Suprapubic skin (tissue), 4 donors: ENCODE data around the gene YTHDF1. TPM values are rescaled to one million over a fixed set of nuclear protein-coding genes. Genes with fewer than 3 reads are reported as not detected.

Source experiments
- DNase-seq, 2 donors: peaks; one replicate each; pipeline ENCODE4 v3.0.0-alpha.2; 2019; ENCODE audit warnings: low spot score in 2 of 2
- H3K27ac ChIP-seq: fragments of 200-600 bp; sonication (generic); one replicate; pipeline ENCODE4 v1.5.1; 2019
- H3K27me3 ChIP-seq: fragments of 200-600 bp; sonication (generic); one replicate; pipeline ENCODE4 v1.5.1; 2019
- H3K36me3 ChIP-seq: fragments of 200-600 bp; sonication (generic); one replicate; pipeline ENCODE4 v1.5.1; 2019
- H3K4me1 ChIP-seq: fragments of 200-600 bp; sonication (generic); one replicate; pipeline ENCODE4 v1.5.1; 2019
- H3K4me3 ChIP-seq: fragments of 200-600 bp; sonication (generic); one replicate; pipeline ENCODE4 v1.5.1; 2019; ENCODE audit warnings: mild to moderate bottlenecking
- H3K9me3 ChIP-seq: fragments of 200-600 bp; sonication (generic); one replicate; pipeline ENCODE4 v1.5.1; 2019
- CTCF ChIP-seq, 2 donors: fragments of 200-600 bp in 1 of 2; fragments of 450-650 bp in 1 of 2; sonication (generic) in 1 of 2; IDR thresholded peaks; one replicate each; pipeline ENCODE4 v1.5.1; 2016 to 2019; ENCODE audit warnings: antibody characterized with exemption in 2 of 2, mild to moderate bottlenecking in 1 of 2, moderate library complexity in 1 of 2
- EP300 ChIP-seq: sonication (generic); formaldehyde crosslinking; IDR thresholded peaks from one replicate; pipeline ENCODE4 v1.6.1; 2017; ENCODE audit warnings: antibody characterized with exemption
- POLR2A ChIP-seq, 2 donors: fragments of 450-650 bp; IDR thresholded peaks; one replicate each; pipeline ENCODE4 v1.6.1; 2017; ENCODE audit warnings: antibody characterized with exemption in 2 of 2, mild to moderate bottlenecking in 2 of 2, moderate library complexity in 2 of 2
- POLR2AphosphoS5 ChIP-seq, 3 donors: sonication (generic); formaldehyde crosslinking; IDR thresholded peaks; one replicate each; pipeline ENCODE4 v1.6.1; 2017; ENCODE audit warnings: antibody characterized with exemption in 3 of 3
- WGBS: methylation state at CpG from one replicate; pipeline ENCODE4 v1.1.5; 2018; 5-methylcytosine and 5-hydroxymethylcytosine counted together
- total RNA-seq, 4 donors: library from RNA; depleted of rRNA; stranded (reverse); fragments of >200 nt; gene quantifications; one replicate each; pipeline ENCODE4 v1.1.0, GENCODE V29; 2016

The YTHDF1 gene
- total RNA-seq, 4 donors from 2014 or later, result 32.7 to 40.6 (median 34.0) TPM

DNA sequence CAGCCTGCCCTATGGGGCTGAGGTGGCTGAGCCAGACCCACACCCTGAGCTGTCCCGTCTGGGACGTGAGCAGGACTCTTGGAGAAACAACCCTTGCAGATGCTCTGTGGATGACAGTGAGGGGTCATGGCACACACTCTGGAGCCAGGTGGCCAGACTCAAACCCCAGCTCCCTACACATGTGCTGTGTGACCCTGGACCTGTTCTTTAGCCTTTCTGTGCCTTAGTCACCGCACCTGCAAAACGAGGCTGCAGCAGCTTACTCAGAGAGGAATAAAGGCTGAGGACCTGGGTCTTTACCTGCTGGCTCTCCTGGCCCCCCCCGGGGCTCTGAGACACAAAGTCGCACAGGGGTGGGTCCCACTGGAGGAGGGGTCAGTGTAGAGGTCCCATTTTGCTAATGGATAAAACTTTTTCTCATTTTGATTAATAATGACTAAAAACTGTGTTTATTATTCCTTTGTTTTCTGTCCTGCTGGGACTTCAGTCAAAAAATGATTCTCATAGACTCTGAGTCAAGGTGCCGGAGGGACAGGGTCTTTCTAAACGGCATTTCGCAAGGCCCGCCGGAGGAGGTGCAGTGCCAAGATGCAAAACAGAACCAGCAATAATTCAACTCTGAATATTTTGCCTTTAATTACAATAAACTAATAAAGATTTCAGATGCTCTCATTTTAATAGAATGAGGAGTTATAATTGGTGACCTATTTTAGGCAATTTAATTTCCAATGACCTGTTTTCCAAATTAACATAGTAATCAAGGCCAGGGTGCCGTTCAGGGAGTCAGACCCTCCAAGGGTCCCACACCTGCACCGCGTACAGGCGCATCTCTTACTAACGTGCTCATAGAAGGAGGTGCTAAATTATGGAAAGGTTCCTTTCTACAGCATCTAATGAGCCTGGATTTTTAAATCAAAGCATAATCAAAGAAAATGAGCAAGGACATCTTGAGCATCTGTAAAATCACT lies 62.4 kb downstream of the YTHDF1 start:
- Histone ChIP-seq H3K27ac (no peak overlapping the region), H3K4me3 (no peak overlapping the region), H3K27me3 (peaks cover 90% of the 10 kb centered on the region), H3K4me1 (peaks cover 3% of the 10 kb centered on the region), H3K36me3 (no peaks in the 10 kb centered on the region), H3K9me3 (peaks cover 3% of the 10 kb centered on the region)
- TF ChIP-seq EP300 (no peak), POLR2A (IDR thresholded peaks at IDR 0.05) (no peak), CTCF (IDR thresholded peaks at IDR 0.05) (no peak), POLR2AphosphoS5 (IDR thresholded peaks at IDR 0.05) (no peak)
- no peak for DNase-seq
- 73% methylated on average over 14 of the region's 16 CpGs for WGBS

DNA sequence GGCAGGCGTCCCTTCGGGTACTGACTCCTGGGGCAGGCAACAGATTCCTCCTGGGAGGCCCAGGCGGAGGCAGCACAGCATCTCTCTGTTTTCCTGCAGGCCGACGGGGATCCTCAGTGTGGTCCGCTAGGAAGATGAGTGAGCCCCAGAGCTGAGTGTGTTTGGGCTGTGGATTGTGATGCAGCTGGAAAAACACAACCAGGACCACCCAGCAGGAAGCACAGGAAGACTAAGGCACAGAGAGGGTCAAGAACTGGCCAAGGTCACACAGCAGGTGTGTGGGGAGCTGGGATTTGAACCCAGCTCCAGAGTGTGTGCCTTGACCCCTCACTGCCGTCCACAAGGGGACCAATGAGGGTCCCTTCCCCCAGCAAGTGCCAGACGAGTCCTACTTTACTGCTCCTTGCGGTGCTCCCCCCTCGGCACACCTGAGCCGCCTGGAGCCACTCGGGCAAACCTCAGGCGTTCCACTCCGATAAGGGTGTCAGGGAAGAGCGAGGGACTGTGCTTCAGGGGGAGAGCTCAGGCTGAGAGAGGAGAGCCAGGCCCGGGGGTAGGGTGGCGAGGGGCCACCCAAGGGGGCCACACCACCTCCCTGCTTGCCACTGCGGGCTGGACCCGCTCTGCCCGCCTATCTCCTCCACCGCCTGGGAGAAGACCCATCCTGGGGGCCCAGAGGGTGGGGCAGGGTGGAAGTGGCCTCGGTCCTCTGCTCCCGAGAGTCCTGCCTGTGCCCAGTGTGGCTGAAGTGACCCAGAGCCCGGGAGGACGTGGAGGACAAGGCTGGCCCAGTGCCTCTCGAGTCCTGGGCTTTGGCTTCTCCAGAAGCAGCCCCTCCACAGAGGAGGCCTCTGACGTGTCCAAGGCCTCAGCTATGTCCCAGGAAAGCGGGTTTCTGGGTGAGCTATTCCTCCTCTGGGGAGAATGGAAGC lies 63.3 kb downstream of the YTHDF1 start:
- TF ChIP-seq POLR2AphosphoS5 (IDR thresholded peaks at IDR 0.05) (no peak), POLR2A (IDR thresholded peaks at IDR 0.05) (no peak), EP300 (no peak)
- H3K36me3 ChIP-seq, result no peaks in the 10 kb centered on the region
- no peak overlapping the region for H3K4me3 ChIP-seq
- peaks cover 3% of the 10 kb centered on the region for H3K4me1 ChIP-seq
- peaks cover 6% of the 10 kb centered on the region for H3K9me3 ChIP-seq
- DNase-seq, result no peak
- H3K27me3 ChIP-seq, result peaks cover 81% of the 10 kb centered on the region
- no peak overlapping the region for H3K27ac ChIP-seq
- 72% methylated on average over 9 of the region's 28 CpGs for WGBS

GRCh38 chr20:63151554-63152321 lies 64.2 kb downstream of the YTHDF1 start:
- DNase-seq, result no peak
- no peak overlapping the region for H3K27ac ChIP-seq
- H3K27me3 ChIP-seq, result peaks cover 75% of the 10 kb centered on the region
- 40% methylated on average over 28 of the region's 40 CpGs for WGBS
- peaks cover 3% of the 10 kb centered on the region for H3K4me1 ChIP-seq
- H3K36me3 ChIP-seq, result no peaks in the 10 kb centered on the region
- H3K9me3 ChIP-seq, result peaks cover 6% of the 10 kb centered on the region
- H3K4me3 ChIP-seq, result no peak overlapping the region
- TF ChIP-seq EP300, result no peak
- no peak for TF ChIP-seq POLR2AphosphoS5 (IDR thresholded peaks at IDR 0.05)

DNA sequence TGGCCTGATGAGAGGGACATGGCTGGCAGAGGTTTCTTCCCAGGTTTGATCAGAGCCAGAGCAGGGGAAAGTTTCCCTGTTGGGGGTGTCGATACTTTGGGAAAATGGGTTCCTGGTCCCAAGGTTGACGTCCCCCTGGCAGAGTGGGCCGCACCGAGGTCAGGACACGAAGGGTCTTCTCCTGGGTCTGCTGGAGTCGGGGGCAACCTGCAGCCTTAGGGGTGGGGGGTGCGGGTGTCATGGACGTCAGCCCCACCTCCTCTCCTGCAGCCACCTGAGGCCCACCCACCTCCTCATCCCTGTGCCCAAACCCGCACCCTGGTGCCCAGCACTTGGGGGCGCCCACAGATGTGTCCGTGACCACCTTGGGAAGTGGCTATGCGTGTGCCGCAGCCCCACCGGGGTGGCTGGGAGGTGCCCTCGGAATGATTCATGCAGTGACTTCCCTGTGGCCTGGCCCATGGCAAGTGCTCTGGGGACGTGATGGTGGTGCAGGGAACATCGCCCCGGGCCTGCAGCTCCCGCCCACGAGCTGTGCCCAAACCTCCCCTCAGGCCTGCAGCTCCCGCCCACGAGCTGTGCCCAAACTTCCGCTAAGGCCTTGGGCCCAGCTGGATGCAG lies 64.9 kb downstream of the YTHDF1 start:
- TF ChIP-seq EP300 (no peak), POLR2AphosphoS5 (IDR thresholded peaks at IDR 0.05) (no peak), CTCF (IDR thresholded peaks at IDR 0.05) (no peak), POLR2A (IDR thresholded peaks at IDR 0.05) (no peak)
- Histone ChIP-seq H3K36me3 (no peaks in the 10 kb centered on the region), H3K4me3 (no peak overlapping the region), H3K27me3 (peaks cover 70% of the 10 kb centered on the region), H3K4me1 (peaks cover 3% of the 10 kb centered on the region), H3K9me3 (peaks cover 6% of the 10 kb centered on the region), H3K27ac (no peak overlapping the region)
- DNase-seq, result no peak
- WGBS, result 86% methylated on average over 7 of the region's 23 CpGs

- no peak for DNase-seq
- H3K4me1 ChIP-seq, result peaks cover 3% of the 10 kb centered on the region
- no peaks in the 10 kb centered on the region for H3K36me3 ChIP-seq
- peaks cover 6% of the 10 kb centered on the region for H3K9me3 ChIP-seq
- H3K4me3 ChIP-seq, result no peak overlapping the region
- no peak for TF ChIP-seq POLR2A (IDR thresholded peaks at IDR 0.05)
- TF ChIP-seq EP300, result no peak
- TF ChIP-seq POLR2AphosphoS5 (IDR thresholded peaks at IDR 0.05), result no peak
- TF ChIP-seq CTCF (IDR thresholded peaks at IDR 0.05), result no peak
- no peak overlapping the region for H3K27ac ChIP-seq
- peaks cover 64% of the 10 kb centered on the region for H3K27me3 ChIP-seq
- WGBS, result 79% methylated on average over 18 of the region's 19 CpGs
These were observed 65.5 kb downstream of the YTHDF1 start for GRCh38 chr20:63150391-63150898.
